HG02852 (cell line): Measurements from ENCODE around the gene SRRT.

Experiments used
- ATAC-seq: cut with Tn5 transposase; IDR thresholded peaks from one replicate; pipeline ENCODE4 v1.9.1; 2021; ENCODE audit warnings: mild to moderate bottlenecking, moderate library complexity; ENCODE audit not compliant: unreplicated experiment

The SRRT gene

DNA sequence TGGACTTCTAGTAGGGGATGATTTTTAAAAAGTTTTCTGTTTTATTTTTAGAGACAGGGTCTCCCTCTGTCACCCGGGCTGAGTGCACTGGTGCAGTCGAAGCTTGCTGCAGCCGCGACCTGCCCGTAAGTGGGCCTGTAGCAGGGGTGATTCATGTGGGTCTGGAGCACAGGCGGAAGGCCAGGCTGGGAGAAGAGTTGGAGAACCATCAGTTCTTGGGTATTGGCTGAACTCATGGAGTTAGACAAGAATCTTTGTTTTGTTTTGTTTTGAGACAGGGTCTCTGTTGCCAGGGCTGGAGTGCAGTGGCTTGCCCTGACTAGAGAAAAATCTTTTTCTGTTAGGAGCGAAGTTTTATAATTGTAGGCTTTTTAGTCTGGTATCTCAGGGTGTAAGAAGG is 5.7 kb downstream of the SRRT start:
- ATAC-seq, result no peak

DNA sequence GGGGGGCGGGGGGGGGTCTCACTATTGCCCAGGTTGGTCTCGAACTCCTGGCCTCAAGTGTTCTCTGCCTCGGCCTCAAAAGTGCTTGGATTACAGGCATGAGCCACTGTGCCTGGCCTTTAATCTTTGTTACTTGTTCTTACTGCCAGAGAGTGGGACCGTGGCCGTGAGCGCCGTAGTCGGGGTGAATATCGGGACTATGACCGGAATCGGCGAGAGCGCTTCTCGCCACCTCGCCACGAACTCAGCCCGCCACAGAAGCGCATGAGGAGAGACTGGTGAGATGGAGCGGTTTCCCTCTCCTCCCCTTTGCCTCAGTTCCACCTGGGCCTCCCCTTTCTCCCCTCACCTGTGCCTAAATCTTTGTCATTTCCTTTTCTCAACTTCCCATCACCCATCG is 6.2 kb downstream of the SRRT start:
- ATAC-seq, result no peak

DNA sequence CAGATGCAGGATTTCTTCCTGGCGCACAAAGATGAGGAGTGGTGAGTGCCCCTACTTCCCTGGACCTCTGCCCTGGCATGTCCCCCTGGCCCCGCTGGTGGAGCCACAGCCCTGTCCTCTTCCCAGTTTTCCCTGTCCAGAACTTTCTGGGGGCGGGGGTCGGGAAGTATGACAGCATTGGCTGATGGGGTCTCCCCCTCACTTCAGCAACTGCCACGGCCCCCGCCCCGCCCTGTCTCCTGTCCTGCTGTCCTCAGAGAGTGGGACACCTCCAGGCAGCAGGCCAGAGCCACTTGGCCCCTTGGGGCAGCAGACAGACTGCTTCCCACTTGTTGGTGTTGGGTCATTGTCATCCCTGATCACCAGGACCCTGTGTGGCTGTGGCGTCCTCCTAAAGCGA is 7.3 kb downstream of the SRRT start:
- no peak for ATAC-seq

DNA sequence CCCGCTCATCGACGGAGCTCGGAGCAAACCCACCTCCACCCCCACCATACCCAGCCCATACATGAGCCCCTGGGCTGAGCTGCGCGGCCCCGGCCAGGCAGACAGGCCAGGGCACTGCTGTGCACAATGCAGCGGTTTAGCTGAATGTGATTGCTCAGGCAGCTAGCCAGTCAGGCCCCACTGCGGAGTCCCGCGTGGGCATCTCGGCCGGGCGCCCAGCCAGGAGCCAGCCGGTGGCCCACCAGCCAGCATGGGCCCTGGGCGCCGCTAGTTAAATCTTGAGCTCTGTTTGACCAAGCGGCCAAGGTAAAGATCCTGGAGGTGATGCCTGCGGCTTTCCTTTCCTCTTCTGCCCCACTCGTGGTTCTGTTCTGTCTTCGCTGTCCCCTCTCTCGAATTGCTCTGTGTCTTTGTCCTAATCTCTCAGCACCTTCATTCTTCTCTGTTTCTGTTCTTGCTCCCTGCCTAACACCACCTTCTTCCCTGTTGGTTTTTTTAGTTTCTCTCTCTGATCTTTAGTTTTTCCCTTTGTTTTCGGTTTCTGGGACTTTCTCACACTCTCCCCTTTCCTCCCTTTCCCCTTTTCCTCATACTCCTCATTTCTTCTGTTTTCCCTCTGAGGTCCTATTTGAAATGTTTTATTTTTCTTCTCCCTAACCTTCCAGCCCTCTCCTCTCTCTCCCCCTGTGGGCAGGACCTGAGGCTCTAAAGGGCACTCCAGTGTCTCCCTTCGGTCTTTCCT is 8.1 kb downstream of the SRRT start:
- ATAC-seq, result no peak

DNA sequence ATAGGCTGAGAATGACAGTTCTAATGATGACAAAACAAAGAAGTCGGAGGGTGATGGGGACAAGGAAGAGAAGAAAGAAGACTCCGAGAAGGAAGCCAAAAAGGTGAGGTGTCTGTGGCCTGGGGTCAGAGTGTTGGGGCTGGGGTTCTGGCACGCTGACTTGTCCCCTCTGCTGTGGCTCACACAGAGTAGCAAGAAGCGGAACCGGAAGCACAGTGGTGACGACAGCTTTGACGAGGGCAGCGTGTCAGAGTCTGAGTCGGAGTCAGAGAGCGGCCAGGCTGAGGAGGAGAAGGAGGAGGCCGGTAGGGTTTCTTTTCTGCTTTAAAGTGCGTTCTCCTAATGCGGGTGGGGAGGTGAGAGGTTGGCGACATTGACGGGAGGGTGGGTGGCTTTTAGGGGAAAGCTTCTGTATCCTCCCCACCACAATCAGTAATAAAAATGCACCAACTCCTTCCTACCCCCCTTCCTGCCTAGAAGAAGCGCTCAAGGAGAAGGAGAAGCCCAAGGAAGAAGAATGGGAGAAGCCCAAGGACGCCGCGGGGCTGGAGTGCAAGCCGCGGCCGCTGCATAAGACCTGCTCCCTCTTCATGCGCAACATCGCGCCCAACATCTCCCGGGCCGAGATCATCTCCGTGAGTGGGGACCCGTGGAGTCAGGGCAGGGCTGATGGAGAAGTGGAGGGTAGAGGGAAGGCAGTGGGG is 10.0 kb downstream of the SRRT start:
- no peak for ATAC-seq

DNA sequence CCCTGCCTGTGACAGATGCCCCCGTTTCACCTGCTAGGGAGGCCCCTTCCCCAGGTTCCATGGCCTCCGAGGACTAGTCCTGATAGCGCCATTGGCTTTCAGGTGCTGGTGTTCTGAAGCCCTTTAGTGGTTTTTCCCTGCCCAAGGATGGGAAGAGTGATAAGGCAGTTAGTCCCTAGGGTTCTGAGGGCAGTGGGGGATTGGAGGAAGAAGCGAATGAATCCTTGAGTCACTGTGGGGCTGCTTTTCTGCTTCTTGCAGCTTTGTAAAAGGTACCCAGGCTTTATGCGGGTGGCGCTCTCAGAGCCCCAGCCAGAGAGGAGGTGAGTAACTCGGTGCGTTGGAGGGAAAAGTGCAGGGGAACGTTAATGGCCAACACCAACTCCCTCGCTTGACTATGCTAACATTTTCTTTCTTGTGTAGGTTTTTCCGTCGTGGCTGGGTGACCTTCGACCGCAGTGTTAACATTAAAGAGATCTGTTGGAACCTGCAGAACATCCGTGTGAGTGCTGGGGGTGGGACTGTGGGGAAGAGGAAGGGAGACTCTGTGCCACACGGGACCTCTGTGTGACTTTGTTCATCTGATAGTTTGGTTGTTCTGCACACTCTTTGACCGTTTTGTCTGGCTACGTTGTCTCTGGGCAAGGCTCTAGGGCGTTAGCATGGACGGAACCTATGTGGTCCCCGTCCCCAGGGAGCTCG is 10.7 kb downstream of the SRRT start:
- ATAC-seq, result no peak

DNA sequence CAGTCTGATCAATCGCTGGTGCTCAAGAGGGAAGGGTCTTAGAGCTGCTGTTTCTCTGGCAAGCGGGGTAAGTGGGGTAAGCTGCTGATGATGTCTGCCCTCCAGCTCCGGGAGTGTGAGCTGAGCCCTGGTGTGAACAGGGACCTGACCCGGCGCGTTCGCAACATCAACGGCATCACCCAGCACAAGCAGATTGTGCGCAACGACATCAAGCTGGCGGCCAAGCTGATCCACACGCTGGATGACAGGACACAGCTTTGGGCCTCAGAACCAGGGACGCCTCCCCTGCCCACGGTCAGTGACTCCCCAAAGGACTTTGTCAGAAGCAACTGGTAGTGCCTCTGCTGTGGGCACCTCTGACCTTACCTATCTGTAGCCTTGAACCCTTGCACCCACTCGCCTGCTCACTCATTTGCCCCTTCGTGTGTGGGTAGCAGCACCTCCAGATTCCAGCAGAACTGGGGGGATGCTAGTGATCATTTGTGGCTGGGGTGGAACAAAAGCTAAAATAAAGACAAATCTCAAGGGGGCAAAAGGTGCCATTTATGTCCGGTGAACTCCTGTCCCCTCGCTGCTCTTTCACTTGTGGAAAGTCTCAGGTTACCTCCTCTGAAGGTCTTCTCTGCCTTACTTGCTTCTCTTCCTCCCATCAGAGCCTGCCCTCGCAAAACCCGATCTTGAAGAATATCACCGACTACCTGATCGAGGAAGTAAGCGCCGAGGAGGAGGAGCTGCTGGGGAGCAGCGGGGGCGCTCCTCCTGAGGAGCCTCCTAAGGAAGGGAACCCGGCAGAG is 11.4 kb downstream of the SRRT start:
- no peak for ATAC-seq

DNA sequence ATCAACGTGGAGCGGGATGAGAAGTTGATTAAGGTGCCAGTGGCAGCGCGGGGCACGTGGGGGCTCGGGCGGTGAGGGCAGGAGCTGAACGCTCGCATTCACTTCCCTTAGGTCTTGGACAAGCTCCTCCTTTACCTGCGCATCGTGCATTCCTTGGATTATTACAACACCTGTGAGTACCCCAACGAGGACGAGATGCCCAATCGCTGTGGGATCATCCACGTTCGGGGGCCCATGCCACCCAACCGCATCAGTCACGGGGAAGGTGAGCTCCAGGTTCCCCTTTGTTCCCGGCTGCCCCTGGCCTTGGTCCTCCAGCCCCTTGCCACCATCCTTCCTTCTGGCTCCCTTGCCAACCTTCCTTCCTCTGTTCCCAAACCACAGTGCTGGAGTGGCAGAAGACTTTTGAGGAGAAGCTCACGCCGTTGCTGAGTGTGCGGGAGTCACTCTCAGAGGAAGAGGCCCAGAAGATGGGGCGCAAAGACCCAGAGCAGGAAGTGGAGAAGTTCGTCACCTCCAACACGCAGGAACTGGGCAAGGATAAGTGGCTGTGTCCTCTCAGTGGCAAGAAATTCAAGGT is 12.1 kb downstream of the SRRT start:
- ATAC-seq, result no peak

DNA sequence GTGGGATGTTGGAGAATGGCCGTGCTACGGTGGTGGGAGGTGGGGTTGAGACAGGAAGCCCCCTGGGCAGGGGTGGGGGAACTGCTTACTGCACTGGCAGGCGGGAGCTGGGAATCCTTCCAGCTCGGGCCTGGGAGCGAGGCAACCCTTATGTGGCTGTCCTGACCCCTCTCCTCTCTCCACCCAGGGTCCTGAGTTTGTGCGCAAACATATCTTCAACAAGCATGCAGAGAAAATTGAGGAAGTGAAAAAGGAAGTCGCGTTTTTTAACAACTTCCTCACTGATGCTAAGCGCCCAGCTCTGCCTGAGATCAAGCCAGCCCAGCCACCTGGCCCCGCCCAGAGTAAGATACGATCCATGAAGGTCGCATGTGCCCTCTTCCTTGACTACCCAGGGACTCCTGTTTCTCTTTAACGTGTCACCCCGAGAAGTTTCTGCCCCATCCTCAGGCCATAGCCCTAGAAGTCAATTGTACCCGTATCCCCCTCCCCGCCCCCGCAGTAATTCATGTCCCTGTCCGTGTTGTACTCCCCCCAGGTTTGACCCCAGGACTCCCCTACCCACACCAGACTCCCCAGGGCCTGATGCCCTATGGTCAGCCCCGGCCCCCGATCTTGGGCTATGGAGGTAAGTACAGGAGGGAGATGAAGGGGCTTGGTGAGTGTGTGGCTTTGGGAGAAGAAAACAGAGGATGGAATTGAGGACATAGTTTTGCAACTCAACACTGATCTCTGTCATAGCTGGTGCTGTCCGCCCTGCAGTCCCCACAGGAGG is 12.8 kb downstream of the SRRT start:
- no peak for ATAC-seq

DNA sequence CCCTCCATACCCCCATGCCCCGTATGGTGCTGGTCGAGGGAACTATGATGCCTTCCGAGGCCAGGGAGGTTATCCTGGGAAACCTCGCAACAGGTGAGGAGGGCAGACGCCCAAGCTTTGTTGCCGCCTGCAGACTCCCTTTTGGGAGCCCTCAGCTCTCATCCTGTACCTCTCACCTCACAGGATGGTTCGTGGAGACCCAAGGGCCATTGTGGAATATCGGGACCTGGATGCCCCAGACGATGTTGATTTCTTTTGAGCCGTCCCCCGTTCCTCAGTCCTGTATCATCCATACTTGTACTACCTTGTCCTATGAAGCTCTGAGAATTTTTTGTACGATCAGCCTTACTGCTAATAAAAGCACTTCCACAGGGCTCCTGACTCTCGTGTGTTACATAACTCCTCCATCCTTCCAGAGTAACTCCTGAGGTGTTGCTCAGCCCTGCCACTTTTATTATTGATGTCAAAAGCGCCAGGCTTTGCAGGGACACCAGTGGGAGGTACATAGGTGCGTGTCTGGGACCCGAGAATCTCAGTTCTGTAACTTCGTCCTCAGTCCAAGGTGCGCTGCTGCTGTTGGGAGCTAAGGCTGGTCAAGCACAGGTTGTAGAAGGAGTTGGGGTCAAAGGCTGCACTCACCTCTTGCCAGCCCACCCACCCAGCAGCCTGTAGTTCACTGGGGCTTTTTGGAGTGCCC is 13.5 kb downstream of the SRRT start:
- no peak for ATAC-seq

DNA sequence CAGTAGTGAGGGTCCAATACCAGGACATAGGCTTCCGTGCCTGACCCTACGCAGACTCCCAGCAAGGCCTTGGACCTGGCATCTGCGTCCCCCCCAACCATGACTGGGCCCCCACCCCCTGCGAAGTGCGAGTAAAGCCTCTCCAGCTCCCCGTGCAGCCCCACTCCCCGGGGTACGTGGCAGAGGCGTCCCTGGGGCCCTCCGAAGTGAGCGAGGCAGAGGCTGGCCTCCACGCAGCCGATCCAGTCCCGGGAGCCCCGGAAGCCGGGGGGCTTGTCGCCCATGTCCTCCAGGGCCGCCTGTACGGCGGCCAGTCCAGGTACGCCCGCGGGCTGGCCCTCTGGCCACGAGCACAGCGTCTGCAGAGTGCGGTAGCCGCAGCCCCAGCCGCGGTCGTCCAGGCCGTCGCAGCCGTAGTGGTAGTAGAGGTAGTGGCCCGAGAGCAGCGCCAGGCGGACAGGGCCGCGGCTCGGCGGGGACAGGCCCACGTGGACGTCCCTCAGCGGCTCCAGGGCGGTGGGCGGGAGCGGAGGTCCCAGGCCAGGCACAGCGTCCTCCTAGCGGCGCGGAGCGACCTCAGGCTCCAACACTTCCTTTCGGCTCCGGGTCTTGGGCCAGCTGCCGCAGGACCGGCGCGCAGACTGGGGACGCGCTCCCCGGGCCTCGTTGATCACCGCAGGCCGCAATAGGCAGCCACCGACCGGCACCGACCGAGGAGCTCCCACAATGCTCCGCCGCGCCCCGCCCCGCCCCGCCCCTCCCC is 14.3 kb downstream of the SRRT start, which contains the start of gene UFSP1:
TSS of gene UFSP1 (minus strand) at position 728 of the 763 bp plus-strand sequence. CDS start at position 284, 444 bp downstream.
- ATAC-seq, result peak; percentile 35

DNA sequence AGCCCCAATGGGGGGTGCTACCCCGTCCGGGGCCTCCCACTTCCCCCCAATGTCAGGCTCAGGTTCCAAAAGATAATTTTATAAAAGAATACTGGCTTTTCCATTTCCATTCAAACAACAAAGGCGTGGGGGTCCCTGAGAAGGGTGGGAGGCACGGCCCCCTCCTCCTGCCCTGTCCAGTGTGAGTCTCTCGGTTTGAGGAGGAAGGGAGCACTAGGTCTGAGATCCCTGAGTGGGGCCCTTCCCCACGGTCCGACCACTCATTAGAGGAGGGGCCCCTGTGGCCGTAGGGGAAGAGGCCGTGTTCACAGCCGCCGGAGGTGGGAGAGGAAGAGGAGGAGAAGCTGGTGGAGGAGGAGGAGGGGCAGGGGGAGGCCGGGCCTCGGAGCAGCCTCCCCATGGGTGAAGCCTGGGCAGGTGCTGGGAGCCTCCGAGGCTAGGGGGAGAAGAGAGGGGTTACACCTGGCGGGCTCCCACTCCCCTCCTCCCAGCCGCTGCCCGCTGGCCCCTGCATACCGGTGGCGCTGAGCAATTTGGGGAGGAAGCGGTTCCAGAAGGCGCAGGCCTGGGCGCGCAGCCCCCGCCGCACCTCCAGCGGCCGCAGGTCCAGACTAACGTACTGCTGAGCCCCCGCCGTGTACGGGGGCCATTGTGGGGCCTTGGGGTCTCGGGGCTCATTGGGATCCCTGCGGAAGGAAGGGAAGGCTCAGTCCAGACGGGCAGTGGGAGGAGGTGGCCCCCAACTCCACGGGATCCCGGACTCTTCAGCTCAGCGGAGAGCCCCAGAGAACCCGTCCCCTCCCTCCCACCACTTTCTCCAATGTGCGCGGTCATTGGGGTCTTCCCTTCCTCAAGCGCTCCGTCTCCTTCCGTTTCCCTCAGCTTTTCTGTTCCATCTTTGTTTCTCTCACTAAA is 16.0 kb downstream of the SRRT start:
- no peak for ATAC-seq

DNA sequence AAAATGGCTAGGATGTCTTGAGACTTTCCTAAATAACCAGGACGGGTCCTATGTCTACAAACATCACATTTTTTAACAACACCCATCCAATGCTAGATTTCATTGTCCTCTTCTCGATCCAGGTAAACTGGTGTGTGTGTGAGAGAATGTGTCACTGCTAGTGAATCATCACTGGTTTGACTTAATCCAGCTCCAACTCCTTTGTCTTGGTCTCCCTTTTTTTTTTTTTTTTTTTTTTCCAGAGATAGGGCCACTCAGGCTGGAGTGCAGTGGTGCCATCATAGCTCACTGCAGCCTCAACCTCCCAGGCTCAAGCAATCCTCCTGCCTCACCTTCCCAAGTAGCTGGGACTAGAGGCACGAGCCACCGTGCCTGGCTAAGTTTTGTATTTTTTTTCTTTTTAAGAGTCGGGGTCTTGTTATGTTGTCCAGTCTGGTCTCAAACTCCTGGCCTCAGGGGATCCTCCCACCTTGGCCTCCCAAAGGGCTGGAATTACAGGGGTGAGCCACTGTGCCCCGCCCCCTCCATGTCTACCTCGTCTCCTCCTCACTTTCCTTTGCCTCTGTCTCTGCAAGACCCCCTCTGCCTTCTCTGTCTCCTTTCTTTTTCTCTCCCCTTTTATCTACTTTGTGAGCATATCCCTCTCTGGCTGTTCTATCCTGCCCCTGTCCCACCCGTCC is 16.8 kb downstream of the SRRT start:
- no peak for ATAC-seq

DNA sequence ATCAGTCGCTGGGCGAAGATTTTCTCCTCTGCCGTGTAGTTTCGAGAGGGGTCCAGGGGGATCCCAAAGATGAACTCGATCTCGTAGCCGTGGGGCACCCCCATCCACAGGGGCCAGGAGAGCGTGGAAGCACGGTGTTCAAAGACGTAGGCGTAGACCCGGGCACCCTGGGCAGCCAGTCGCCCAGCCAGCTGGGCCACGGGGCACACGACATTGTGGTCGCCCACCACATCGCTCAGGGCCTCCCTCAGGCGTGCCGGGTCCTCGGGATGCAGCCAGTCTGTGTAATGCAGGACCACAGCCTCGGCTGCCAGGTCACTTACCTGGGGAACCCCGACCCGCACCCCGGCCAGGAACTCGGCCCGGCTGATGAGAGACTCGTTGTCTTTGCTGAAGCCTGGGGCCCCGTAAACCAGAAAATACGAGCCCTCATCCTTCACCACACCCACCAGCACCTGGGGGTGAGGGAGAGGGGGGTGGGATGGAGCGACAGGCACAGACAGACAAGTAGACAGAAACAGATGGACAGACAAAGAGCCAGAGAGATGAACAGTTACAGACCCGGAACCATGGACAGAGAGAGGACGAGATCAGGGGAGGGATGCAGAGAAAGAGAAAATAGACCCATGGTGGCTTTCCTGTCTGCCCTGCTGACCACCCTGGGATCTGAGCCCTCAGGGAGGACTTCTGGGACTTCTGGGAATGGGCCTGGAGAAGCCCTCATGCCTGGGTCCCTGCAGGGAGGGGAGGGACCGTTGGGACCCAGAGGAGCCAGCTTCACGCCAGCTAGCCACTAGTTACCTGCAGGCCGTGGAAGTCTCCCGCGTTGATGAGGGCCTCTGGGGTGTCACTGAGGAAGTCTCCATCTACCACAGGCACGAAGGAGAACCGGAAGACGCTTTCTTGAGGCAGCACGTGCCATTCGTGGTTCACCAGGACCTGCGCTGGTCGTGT is 17.7 kb downstream of the SRRT start:
- ATAC-seq, result no peak

DNA sequence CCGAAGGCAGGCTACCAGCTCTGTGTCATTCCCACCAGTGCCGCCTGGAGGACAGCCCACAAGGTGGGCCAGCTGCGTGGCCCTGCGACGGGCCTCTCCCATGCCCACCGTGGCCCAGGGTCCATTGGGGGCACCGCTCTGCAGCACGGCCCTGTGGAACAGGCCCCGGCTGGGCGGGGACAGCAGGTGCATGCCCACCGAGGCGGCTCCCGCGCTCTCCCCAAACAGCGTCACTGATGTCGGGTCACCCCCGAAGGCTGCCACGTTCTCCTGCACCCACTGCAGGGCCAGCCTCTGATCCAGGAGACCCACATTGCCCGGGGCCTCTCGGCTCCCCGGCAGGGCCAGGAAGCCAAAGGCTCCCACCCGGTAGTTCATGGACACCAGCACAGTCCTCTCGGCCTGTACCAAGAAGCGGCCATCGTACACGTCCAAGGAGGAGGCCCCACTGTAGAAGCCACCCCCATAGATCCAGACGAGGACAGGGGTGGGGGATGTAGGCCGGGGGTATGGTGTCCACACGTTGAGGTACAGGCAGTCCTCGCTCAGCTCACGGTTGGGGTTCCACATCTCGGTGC is 18.5 kb downstream of the SRRT start:
- no peak for ATAC-seq
